ENCODE results near the gene FPR1.

DNA sequence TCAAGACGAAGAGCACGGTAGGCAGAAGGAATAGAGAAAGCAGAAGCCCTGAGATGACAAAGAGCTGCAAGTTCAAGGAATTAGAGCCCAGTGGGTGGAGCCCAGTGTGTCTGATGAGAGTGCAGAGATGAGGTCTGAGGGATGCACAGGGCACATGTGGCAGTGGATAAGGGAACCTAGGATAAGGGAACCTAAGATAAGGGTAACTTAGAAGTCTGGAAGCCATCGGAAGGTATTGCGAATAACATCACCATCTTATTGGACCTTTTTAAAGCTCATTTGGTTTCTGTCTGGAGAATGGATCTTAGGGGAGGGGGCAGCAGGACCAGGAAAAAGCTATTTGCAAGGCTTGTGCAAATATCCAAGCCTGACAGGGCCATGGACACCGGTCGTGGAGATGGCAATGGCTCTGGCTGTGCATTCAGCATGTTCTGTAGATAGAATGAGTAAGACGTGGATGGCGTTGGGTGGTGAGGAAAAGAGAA, 44.6 kb upstream of the FPR1 start:
- TF ChIP-seq, protein P1, sequence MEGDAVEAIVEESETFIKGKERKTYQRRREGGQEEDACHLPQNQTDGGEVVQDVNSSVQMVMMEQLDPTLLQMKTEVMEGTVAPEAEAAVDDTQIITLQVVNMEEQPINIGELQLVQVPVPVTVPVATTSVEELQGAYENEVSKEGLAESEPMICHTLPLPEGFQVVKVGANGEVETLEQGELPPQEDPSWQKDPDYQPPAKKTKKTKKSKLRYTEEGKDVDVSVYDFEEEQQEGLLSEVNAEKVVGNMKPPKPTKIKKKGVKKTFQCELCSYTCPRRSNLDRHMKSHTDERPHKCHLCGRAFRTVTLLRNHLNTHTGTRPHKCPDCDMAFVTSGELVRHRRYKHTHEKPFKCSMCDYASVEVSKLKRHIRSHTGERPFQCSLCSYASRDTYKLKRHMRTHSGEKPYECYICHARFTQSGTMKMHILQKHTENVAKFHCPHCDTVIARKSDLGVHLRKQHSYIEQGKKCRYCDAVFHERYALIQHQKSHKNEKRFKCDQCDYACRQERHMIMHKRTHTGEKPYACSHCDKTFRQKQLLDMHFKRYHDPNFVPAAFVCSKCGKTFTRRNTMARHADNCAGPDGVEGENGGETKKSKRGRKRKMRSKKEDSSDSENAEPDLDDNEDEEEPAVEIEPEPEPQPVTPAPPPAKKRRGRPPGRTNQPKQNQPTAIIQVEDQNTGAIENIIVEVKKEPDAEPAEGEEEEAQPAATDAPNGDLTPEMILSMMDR (conservative IDR thresholded peaks at IDR 0.05; ENCODE audit: low read depth, low read length), result no peak
- TF ChIP-seq RFX5 (IDR thresholded peaks at IDR 0.05; ENCODE audit: low read depth, low read length), result no peak
- no peak for TF ChIP-seq RCOR1 (IDR thresholded peaks at IDR 0.05; ENCODE audit: insufficient replicate concordance, low read length)
- TF ChIP-seq POLR2A (IDR thresholded peaks at IDR 0.05; ENCODE audit: low read depth, low read length), result no peak
- TF ChIP-seq MAFK (IDR thresholded peaks at IDR 0.05; ENCODE audit: low read depth, low read length), result no peak
- no peak for TF ChIP-seq MXI1 (IDR thresholded peaks at IDR 0.05; ENCODE audit: borderline replicate concordance, low read depth, low read length)
- no peak for TF ChIP-seq BHLHE40 (IDR thresholded peaks at IDR 0.05; ENCODE audit: low read depth, low read length)
- TF ChIP-seq CHD1 (IDR thresholded peaks at IDR 0.05; ENCODE audit: low read depth, low read length), result no peak
- TF ChIP-seq CEBPB (IDR thresholded peaks at IDR 0.05; ENCODE audit: low read depth, low read length), result no peak
- no peak for TF ChIP-seq RAD21 (IDR thresholded peaks at IDR 0.05; ENCODE audit: low read length)
- TF ChIP-seq SMC3 (IDR thresholded peaks at IDR 0.05; ENCODE audit: low read depth, low read length), result no peak
- TF ChIP-seq, protein P2, sequence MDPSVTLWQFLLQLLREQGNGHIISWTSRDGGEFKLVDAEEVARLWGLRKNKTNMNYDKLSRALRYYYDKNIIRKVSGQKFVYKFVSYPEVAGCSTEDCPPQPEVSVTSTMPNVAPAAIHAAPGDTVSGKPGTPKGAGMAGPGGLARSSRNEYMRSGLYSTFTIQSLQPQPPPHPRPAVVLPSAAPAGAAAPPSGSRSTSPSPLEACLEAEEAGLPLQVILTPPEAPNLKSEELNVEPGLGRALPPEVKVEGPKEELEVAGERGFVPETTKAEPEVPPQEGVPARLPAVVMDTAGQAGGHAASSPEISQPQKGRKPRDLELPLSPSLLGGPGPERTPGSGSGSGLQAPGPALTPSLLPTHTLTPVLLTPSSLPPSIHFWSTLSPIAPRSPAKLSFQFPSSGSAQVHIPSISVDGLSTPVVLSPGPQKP (IDR thresholded peaks at IDR 0.05; ENCODE audit: borderline replicate concordance, low read depth, low read length), result no peak
- TF ChIP-seq, protein P3, sequence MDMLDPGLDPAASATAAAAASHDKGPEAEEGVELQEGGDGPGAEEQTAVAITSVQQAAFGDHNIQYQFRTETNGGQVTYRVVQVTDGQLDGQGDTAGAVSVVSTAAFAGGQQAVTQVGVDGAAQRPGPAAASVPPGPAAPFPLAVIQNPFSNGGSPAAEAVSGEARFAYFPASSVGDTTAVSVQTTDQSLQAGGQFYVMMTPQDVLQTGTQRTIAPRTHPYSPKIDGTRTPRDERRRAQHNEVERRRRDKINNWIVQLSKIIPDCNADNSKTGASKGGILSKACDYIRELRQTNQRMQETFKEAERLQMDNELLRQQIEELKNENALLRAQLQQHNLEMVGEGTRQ (IDR thresholded peaks at IDR 0.05; ENCODE audit: low read depth, low read length), result no peak
